ENCODE results near the gene WDR4. TPM values are rescaled to one million over a fixed set of nuclear protein-coding genes. Genes with fewer than 3 reads are reported as not detected.

WDR4 gene
- polyA plus RNA-seq, 1 of the 3 experiments (the other 2 are of a cell fraction), result 26.5 TPM

GRCh38 chr21:42864286-42864685, 15.1 kb downstream of the WDR4 start:
- ChIA-PET CTCF (interaction anchor here (0.7 to 2.3 kb wide), 3 partner anchors 12 to 271 kb away, joined by 3 to 6 read pairs (median 3); no protein-coding TSS in a partner anchor), POLR2A (no interaction called here)
- no peaks in the 10 kb centered on the region for H3F3A ChIP-seq (replicated peaks; ENCODE audit: insufficient read depth)
- H3K27ac ChIP-seq (ENCODE audit: low read depth in 2 of 2, low read length in 1 of 2), result peak overlapping the region in 1 of 2 experiments; percentile 77; a peak in 2 of 4 replicates
- peaks cover 66% of the 10 kb centered on the region for H3K79me2 ChIP-seq (ENCODE audit: insufficient read depth)
- H3K4me1 ChIP-seq (ENCODE audit: control insufficient read depth in 1 of 2, insufficient read depth in 2 of 2, low read depth in 1 of 2, low read length in 1 of 2), result peaks cover 0 to 25% of the 10 kb centered on the region in 2 experiments; a peak in 1 of 4 replicates
- H3K27me3 ChIP-seq (ENCODE audit: insufficient read depth), result no peaks in the 10 kb centered on the region
- 68% methylated on average over 4 of the region's 14 CpGs for WGBS (ENCODE audit: low lambda C conversion rate)
- H3K4me2 ChIP-seq, result no peak overlapping the region
- no peaks in the 10 kb centered on the region for H3K9me3 ChIP-seq
- H3K9ac ChIP-seq, result no peak overlapping the region
- H3K9me2 ChIP-seq, result no peaks in the 10 kb centered on the region
- no peak overlapping the region for H3K4me3 ChIP-seq (ENCODE audit: low read depth in 2 of 2, low read length in 1 of 2)
- no peak overlapping the region for H2AFZ ChIP-seq (ENCODE audit: low read depth)
- peak; percentile 54 for DNase-seq
- TF ChIP-seq USF1 (IDR thresholded peaks at IDR 0.05; ENCODE audit: borderline replicate concordance, low read depth), result no peak
- TF ChIP-seq MXI1 (IDR thresholded peaks at IDR 0.05; ENCODE audit: low read depth, low read length), result no peak
- no peak for TF ChIP-seq USF2 (IDR thresholded peaks at IDR 0.05; ENCODE audit: borderline replicate concordance, low read depth, low read length)
- no peak for TF ChIP-seq FOXJ3 (CRISPR knock-in tag; IDR thresholded peaks at IDR 0.05)
- peaks cover 30% of the 10 kb centered on the region for H4K20me1 ChIP-seq (ENCODE audit: insufficient read depth)
- peaks cover 13 to 72% of the 10 kb centered on the region in 2 experiments for H3K36me3 ChIP-seq (replicated peaks in 1 of 2; ENCODE audit: control insufficient read depth in 1 of 2, insufficient read depth in 2 of 2, low read length in 1 of 2)

- Histone ChIP-seq H3K27ac (ENCODE audit: low read depth in 2 of 2, low read length in 1 of 2) (no peak overlapping the region; a peak in 1 of 4 replicates), H3K27me3 (ENCODE audit: insufficient read depth) (no peaks in the 10 kb centered on the region), H4K20me1 (ENCODE audit: insufficient read depth) (peaks cover 27% of the 10 kb centered on the region), H3K36me3 (replicated peaks in 1 of 2; ENCODE audit: control insufficient read depth in 1 of 2, insufficient read depth in 2 of 2, low read length in 1 of 2) (peaks cover 5 to 71% of the 10 kb centered on the region in 2 experiments), H3K9me3 (no peaks in the 10 kb centered on the region), H3K4me3 (ENCODE audit: low read depth in 2 of 2, low read length in 1 of 2) (no peak overlapping the region), H3K9me2 (no peaks in the 10 kb centered on the region), H3F3A (replicated peaks; ENCODE audit: insufficient read depth) (no peaks in the 10 kb centered on the region), H3K9ac (no peak overlapping the region), H3K4me1 (ENCODE audit: control insufficient read depth in 1 of 2, insufficient read depth in 2 of 2, low read depth in 1 of 2, low read length in 1 of 2) (peaks cover 0 to 25% of the 10 kb centered on the region in 2 experiments; a peak in 1 of 4 replicates), H3K4me2 (no peak overlapping the region), H2AFZ (ENCODE audit: low read depth) (no peak overlapping the region), H3K79me2 (ENCODE audit: insufficient read depth) (peaks cover 58% of the 10 kb centered on the region)
- DNase-seq, result no peak
- POLR2A ChIA-PET, result no interaction called here
- TF ChIP-seq NRF1 (IDR thresholded peaks at IDR 0.05; ENCODE audit: low read depth, low read length) (no peak), RAD21 (IDR thresholded peaks at IDR 0.05; ENCODE audit: low read length) (no peak), JUND (IDR thresholded peaks at IDR 0.05) (no peak), TEAD4 (IDR thresholded peaks at IDR 0.05; ENCODE audit: borderline replicate concordance, insufficient read depth) (no peak), ELF1 (IDR thresholded peaks at IDR 0.05) (no peak), FOXJ3 (CRISPR knock-in tag; IDR thresholded peaks at IDR 0.05) (no peak), RCOR1 (IDR thresholded peaks at IDR 0.05; ENCODE audit: low read length) (no peak), ZBTB33 (IDR thresholded peaks at IDR 0.05; ENCODE audit: borderline replicate concordance, low read depth) (no peak), POLR2AphosphoS5 (IDR thresholded peaks at IDR 0.05; ENCODE audit: low read depth, low read length) (no peak), GATA2 (CRISPR knock-in tag; IDR thresholded peaks at IDR 0.05) (no peak), MEF2A (IDR thresholded peaks at IDR 0.05; ENCODE audit: borderline replicate concordance, low read depth) (no peak), USF1 (IDR thresholded peaks at IDR 0.05; ENCODE audit: borderline replicate concordance, low read depth) (no peak), MXI1 (IDR thresholded peaks at IDR 0.05; ENCODE audit: low read depth, low read length) (no peak), SMC3 (IDR thresholded peaks at IDR 0.05; ENCODE audit: low read depth, low read length) (no peak), FOSL2 (IDR thresholded peaks at IDR 0.05; ENCODE audit: borderline replicate concordance, low read depth) (no peak), MAX (IDR thresholded peaks at IDR 0.05; ENCODE audit: low read depth) (no peak), CTCF (IDR thresholded peaks at IDR 0.05) (no peak), SIN3A (IDR thresholded peaks at IDR 0.05; ENCODE audit: borderline replicate concordance, low read depth, low read length) (no peak)
- WGBS (ENCODE audit: low lambda C conversion rate), result 89% methylated on average over 13 of the region's 13 CpGs
- CTCF ChIA-PET, result interaction anchor here (0.7 to 2.3 kb wide), 2 partner anchors 12 to 270 kb away, joined by 3 to 6 read pairs; no protein-coding TSS in a partner anchor
Observed at GRCh38 chr21:42863504-42863870, 15.9 kb downstream of the WDR4 start.
